ENCODE results near the gene SIPA1L3.

- no peak for TF ChIP-seq CTCF (IDR thresholded peaks at IDR 0.05)
- no peak for TF ChIP-seq POLR2A (IDR thresholded peaks at IDR 0.05)
Observed at GRCh38 chr19:37977992-37978391, 71.0 kb downstream of the SIPA1L3 start.
